GM15510 (cell line): ENCODE measurements around the gene SH2D6.

Source experiments
- POLR2A ChIP-seq: IDR thresholded peaks from 3 replicates; pipeline ENCODE4 v1.6.1; 2011; ENCODE audit warnings: borderline replicate concordance; ENCODE audit not compliant: insufficient read length; ENCODE audit errors: extremely low read depth

SH2D6 gene

DNA sequence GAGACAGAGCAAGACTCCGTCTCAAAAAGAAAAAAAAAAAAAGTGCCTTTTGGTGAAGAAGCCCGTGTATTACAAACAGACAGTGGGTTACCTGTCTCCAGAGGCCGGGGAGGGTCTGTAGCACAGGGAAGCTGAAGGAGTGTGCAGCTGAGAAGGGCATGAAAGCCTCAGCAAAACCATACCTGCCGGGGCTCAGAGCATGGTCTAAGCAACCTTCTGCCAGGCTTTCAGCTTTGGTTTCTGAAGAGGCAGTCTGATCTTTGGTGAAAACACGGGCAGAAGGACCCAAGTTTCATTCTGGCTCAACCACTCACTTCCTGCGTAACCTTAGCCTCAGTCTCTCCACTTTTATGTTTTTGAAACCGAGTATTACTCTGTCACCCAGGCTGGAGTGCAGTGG lies 21.5 kb downstream of the SH2D6 start:
- no peak for TF ChIP-seq POLR2A

GRCh38 chr2:85440729-85441128 lies 22.2 kb downstream of the SH2D6 start:
- no peak for TF ChIP-seq POLR2A

DNA sequence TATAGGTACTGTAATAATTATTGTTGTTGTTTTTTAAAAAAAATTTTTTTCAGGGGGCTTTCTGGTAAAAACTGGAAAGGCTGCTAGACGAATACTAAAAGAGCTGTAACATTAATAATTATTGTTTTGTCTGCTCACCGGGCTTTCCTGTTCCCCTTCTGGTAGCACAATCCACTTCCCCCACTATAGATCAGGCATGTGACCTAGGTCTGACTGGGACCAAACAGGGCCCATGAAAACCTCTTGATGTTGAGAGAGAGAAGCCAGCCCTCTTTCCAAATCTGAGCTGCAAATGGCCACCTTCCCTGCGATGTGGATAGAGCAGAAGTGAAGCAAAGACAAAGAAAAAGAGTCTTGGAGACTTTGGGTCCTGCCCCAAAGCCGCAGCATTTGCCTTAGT lies 23.4 kb downstream of the SH2D6 start:
- no peak for TF ChIP-seq POLR2A

- no peak for TF ChIP-seq POLR2A
Measured at GRCh38 chr2:85444629-85445172, 26.2 kb downstream of the SH2D6 start.

- TF ChIP-seq POLR2A = no peak
Measured at GRCh38 chr2:85445316-85446295, 27.1 kb downstream of the SH2D6 start.

- TF ChIP-seq POLR2A = no peak
Measured at GRCh38 chr2:85446296-85447221, 28.0 kb downstream of the SH2D6 start.

DNA sequence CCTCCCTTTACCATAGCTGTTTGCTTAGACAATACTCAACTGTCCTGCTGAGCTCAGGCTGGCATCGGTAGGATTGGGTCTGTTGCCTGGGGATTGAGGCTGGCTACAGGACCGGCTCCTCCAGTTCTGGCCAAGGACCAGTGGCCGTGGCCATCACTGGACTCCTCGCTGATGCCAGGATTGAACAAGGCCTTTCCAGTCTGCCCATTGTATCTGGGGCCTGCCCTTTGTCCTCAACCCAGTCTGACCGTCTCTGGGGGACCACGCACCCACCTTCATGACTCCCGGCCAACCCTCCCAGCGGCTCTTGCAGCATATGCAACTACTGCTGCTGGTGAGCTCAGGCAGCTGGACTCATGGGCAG lies 28.7 kb downstream of the SH2D6 start:
- TF ChIP-seq POLR2A = no peak

- no peak for TF ChIP-seq POLR2A
Measured at GRCh38 chr2:85448461-85449213, 30.1 kb downstream of the SH2D6 start.

GRCh38 chr2:85449214-85449588 lies 30.7 kb downstream of the SH2D6 start:
- TF ChIP-seq POLR2A = no peak

GRCh38 chr2:85452237-85452636 lies 33.7 kb downstream of the SH2D6 start:
- no peak for TF ChIP-seq POLR2A

DNA sequence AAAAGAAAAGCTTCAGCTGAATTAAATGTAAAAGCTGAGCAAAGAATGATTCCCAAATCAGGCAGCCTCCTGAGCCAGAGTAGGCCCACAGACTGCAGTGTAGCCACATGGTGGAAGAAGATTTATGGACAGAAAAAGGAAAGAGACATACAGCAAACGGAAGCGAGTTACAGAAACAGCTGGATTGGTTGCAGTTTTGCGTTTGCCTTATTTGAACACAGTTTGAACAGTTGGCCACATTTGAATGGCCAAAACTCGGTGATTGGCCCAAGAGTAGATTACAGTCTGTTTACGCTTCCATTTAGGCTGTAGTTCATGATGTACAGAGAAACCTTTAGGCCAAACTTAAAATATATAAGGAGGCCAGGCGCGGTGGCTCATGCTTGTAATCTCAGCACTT lies 35.1 kb downstream of the SH2D6 start:
- TF ChIP-seq POLR2A = no peak

DNA sequence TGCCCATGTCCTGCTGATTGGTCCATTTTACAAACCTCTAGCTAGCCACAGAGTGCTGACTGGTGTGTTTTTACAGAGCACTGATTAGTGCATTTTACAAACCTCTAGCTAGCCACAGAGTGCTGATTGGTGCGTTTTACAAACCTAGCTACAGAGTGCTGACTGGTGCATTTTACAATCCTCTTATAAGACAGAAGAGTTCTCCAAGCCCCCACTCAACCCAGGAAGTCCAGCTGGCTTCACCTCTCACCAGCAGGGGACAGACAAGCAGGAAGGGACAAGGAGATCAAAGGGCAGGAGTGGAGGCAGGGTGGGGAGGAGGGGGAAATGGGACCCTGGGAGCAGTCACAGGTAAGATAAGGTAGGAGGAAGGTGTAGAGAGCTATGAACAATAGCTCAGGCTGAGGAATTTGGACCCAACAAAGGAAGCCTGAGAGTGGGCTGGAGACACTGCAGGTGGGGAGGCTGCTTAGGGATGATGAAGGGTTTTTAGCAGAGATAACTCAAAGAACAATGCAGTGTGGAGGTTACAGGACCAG lies 37.1 kb downstream of the SH2D6 start:
- TF ChIP-seq POLR2A = no peak

DNA sequence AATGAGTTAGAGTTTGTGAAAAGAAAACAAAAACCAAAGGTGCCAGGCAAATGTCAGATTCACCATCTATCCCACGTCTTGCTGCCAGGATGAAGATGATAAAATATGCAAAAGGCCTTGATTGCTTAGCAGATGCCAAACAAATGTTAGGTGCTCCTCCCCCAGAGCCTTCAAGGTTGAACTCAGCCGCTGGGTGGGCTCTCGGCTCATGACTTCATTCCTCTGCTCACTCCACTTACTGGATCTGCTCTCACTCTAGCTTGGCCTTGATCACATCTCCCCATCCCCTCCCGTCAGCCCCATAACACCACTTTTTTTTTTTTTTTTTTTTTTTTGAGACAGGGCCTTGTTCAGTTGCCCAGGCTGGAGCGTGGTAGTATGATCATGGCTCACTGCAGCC lies 38.5 kb downstream of the SH2D6 start:
- no peak for TF ChIP-seq POLR2A

GRCh38 chr2:85457877-85458316 lies 39.4 kb downstream of the SH2D6 start:
- TF ChIP-seq POLR2A = no peak

GRCh38 chr2:85458601-85459563 lies 40.4 kb downstream of the SH2D6 start:
- no peak for TF ChIP-seq POLR2A
